GM21825 (cell line): ENCODE data around the gene XYLT2.
"Not testable (repeated sequence)": the region's sequence is repeated elsewhere in the genome, so short reads cannot be mapped to it uniquely, and the experiment has no call there.

Source experiments
- ATAC-seq: cut with Tn5 transposase; IDR thresholded peaks from one replicate; pipeline ENCODE4 v1.9.1; 2021; ENCODE audit warnings: mild to moderate bottlenecking, moderate library complexity; ENCODE audit not compliant: unreplicated experiment

Gene XYLT2

DNA sequence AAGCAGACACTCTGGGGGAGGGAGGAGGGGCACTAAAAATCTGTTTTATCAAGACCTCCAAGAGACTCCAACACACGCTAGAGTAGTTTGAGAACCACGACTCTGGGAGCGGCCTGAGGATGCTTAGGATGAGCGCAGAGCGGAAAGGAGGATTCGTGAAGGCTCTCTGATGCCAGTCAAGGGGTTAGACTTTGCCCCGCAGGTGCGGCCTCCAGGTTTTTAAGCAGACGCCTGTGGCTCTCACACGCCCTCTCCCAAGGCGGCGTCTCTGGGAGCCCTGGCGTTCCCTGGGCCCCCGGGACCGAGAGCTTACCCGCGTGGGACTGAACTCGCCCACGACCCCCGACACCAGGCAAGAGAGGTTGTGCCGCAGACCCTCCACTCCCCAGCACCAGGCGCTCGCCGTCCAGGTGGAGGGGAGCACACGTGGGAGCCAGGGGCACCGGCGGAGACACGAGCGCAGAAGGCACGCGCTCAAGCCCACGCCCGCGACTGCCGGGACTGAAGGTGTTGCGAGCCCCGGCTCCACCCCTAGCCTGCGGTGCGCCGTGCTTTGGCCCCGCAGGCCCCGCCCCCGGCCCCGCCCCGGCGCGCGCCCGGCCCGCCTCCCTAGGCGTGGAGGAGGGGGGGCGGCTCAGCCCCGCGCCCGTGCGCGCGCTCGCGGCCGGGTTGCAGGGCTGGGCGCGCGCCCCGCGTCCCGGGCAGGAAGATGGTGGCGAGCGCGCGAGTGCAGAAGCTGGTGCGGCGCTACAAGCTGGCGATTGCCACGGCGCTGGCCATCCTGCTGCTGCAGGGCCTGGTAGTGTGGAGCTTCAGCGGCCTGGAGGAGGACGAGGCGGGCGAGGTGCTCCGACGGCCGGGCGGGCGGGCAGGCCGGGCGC is at the start of gene XYLT2:
Gene XYLT2 (plus strand): TSS at position 695 of the 881 bp plus-strand sequence. CDS start 15 bp downstream, at position 710.
- peak; percentile 83 for ATAC-seq

DNA sequence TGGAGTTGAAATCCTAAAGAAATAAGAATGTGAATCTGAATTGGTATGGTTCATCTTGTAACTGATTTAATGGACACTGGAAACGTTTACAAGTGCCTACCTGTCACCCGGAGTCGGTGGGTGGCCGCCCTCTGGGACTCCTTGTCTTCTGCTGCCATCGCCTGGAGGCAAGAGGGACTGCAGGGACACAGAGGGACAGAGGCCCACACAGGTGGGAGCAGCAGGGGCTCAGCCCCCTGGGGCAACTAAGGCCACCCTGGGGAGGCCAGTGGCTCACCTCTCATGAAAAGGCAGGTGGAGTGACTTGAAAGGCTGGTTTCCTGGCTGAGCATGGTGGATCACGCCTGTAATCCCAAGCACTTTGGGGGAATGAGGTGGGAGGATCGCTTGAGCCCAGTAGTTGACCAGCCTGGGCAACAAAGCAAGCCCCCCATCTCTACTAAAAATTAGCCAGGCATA is 48.5 kb upstream of the XYLT2 start:
- no peak for ATAC-seq

DNA sequence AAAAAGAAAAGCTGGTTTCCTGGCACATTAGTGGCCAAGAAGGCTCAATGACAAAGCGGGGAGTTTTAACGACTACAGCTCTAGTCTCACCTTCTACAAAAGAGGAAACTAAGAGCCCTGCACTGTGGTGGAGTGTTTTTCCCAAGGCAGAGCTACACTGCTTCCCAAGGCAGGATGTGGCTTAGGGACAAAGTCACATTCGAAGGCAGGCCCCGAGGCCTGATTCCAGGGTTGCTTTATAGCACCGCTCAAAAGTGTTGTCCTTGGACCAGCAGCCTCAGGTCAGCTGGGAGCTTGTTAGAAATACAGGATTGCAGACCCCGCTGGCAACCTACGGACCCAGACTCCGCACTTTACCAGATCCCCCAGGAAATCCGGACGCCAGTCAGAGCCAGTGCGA is 47.9 kb upstream of the XYLT2 start:
- ATAC-seq, result no peak

DNA sequence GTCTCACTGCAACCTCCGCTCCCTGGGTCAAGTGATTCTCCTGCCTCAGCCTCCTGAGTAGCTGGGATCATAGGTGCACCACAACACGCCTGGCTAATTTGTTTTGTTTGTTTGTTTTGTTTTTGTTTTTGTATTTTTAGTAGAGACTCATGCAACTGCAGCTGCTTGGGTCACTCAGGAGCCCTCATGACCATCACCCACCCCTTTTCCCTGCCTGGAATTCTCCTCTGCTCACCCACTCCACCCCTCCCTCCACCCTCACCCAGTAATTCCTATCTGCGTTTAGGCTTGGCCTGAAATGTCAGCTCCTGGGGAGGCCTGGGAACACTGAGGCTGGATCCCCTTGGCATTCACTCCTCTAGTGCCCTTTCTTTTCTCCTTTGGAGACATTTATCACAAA is 46.1 kb upstream of the XYLT2 start:
- ATAC-seq, result no peak

DNA sequence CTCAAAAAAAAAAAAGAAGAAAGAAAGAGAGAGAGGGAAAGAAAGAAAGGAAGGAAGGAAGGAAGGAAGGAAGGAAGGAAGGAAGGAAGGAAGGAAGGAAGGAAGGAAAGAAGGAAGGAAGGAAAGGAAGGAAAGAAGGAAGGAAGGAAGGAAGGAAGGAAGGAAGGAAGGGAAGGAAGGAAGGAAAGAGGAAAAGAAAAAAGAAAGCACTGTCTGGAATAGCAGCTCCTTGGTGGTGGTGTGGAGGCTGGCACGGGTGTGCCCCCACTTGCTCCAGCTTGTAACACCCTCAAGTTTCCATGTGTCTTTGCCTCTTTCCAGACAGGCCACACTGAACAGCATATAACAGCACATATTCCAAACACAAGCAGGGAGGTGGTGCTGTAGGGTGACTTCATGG is 45.1 kb upstream of the XYLT2 start:
- ATAC-seq, result not testable (repeated sequence)

DNA sequence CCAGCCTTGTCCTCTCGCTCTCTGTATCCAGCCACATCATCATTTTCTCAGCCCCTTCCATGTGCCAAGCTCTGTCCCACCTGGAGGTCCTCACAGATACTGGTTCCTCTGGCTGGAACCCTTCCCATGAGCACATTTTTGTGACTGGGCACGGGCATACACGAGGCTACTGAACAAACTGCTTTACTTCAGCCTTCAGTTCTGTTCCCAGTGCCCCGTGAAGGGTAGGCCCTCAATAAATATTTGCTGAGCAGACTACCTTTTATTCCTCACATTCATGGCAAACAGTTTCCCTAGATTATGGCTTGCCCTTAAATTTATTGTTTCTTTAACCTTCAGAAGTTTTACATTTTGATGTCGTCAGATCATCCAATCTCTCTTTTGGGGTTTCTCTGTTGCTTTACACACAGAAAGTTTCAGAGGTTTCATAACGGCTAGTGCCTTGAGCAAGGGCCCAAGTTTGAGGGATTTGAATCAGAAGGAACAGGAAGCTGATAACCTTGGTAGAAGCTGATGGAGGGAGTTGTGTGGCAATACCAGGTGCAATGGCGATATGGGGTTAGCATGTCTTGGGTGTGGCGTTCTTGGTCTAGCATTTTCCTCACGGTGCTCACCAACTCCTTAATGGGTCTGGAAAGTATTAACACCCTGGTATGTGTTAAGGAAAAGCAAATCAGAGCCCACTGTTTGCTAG is 43.9 kb upstream of the XYLT2 start:
- no peak for ATAC-seq

DNA sequence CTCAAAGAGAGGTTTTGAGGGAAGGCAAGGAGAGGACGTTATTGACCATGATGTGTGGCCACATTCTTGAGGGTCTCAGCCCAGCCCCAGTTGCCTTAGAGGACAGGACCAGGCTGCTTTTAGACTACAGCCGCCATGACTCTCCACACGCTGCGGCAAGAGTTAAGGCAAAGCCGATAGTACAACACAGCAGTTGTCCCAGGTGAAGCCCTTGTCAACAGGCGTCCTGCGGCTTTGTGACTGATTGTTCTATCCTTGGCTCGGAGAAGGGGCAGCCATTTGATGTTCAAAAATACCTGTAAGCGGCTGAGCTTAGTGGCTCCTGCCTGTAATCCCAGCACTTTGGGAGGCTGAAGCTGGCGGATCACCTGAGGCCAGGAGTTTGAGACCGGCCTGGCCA is 42.9 kb upstream of the XYLT2 start:
- ATAC-seq, result no peak

DNA sequence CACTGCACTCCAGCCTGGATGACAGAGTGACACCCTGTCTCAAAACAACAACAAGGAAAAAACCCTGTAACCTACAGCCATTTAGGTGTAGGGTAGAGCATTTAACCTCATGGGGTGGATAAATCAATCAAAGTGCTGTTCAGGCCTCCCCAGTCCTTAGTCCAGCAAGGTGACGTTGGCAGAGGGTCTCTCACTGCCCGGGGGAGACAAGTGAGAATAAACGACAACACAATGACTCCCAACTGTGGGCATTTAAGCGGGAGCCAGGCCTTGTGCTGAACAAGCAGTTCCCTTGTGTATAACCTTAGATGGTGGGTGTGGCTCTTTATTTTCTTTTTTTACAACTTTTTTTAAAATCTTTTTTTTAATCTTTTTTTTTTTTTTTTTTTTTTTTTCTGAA is 42.3 kb upstream of the XYLT2 start:
- no peak for ATAC-seq

DNA sequence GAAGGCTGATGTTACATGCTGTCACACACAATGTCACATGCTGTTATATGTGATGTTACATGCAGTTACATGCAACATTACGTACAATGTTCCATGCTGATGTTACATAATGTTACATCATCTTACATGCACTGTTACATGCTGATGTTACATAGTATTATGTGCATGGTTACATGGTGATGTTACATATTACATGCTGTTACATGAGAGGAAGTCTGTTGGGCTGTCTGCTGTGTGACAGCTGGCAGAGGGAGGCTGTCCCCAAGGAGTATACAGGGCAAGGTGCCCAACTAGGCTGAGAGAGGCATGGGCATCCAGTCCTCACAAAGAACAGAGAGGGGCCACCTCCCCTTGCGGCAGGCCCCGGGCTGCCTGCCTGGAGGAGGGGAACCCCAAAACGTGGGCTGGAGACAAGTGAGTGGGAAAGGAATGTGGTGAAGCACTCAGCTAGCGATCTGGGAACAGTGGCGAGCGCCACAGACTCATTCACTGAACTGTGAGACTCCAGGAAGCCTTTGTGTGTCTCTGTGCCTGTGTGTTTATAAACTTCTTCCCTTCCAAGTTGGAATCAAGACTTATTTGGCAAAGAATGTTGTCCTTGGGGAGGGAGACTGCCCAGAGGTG is 41.0 kb upstream of the XYLT2 start:
- no peak for ATAC-seq

DNA sequence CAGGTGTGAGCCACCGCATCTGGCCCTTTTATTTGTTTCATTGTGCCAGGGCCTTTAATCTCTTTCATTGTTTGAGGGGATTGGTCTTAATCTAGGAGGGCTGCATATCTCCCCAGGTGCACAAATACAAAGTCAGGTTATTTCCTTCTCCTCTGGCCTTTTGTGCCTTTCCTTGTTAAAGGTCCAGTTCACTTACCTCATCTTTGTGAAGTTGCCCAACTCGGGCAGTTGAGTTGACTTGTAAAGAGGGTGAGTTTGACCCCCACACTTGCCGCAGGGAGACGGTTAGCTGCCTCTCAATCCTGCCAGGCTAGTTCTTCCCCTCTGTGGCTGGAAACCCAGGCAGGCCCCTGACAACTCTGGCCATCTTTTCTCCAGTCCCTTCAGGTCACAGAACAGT is 38.3 kb upstream of the XYLT2 start:
- no peak for ATAC-seq

DNA sequence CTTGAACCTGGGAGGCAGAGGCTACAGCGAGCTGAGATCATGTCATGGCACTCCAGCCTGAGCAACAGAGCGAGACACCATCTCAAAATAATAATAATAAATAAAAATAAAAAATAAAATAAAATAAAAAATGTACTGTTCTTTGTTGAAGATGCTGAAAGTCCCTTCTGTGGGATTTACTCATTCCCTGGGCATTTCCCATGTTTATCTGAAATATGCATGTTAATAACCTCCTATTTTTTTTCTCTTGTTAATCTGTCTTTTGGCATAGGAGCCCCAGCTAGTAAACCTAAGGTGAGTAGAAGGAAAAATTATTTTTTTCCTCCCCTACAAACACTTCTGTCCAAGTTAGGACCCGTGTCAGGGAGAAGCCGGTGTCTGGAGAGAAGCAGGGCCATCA is 37.3 kb upstream of the XYLT2 start:
- ATAC-seq, result no peak

DNA sequence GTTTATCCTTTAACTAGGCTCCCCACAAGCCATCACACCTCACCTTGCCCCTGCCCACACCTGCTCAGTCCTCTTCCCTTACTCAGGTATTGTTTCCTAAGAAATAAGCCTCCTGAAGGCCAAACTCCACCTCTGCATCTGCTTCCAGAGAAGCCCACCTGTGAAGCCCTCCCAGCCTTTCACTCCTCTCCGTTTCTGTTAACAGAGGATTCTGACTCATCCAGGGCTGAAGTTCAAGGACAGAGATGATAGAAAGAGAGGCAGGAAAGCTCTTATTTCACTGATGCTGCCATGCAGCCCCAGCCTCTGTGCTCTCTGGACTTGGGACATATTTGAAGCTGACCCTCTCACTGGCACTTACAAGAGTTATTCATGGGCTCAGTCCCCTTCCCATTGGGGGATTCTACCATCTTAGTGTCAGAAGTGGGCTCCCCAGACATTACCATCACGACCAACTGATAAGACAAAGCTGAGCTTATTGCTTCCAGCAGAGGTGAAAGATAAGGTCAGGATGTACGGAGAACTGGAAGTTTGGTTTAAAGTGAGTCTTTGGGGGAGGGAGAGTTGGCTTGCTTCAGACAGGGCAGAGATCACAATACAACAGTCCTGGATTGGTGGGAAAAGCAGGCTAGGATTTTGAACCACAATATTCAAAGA is 35.3 kb upstream of the XYLT2 start:
- no peak for ATAC-seq

DNA sequence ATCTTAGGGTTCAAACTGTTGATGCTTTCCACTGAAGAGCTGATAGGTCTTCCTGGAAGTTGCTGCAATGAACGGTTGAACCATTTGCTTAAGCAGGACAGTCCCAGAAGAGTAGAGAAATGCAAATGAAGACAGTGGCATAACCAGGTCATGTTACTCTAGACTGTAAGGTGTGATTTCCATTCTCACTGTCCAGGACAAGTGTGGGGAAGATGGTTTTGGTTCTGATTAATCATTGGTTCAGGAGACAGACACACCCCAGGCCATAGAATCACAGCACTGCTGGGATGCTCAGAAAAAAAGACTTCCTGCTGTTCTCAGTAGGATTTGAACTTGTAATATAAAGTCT is 34.8 kb upstream of the XYLT2 start:
- ATAC-seq, result no peak

DNA sequence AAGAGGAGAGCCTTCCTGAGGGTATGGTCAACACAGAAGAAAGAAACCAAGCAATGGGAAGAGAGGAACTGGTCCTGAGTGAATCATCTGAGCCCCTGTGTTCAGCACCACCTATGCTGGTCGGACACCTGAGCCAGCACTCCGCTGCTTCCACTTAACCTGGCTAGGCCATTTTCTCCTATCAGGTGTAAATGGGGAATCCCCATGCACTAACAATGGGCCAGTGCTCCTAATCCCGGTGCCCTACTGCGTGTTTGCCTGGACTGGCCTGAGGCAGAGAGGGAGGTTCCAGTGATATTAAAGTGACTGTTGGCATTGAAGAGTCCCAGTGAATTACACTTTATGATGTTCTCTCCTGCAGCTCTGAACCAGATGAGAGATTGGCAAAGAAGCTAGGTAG is 34.4 kb upstream of the XYLT2 start:
- ATAC-seq, result no peak

DNA sequence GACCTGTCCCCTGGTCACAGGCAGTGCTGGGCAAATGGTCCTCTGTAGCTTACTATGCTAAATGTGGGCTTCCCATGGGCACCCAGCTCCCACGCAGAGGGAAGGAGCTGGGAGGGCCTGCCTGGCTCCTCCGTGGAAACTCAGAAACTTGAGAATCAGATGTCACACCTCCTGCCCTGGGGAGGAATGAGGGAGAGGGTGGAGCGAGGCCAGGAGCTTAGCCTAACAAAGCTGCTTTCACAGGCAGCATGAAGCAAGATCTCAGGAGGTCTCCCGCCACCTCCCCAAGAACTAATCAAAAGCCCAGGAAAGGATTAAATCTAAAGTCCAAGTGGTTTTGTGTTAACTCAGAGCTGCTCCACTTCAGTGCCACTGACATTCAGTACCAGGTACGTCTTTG is 33.6 kb upstream of the XYLT2 start:
- no peak for ATAC-seq

DNA sequence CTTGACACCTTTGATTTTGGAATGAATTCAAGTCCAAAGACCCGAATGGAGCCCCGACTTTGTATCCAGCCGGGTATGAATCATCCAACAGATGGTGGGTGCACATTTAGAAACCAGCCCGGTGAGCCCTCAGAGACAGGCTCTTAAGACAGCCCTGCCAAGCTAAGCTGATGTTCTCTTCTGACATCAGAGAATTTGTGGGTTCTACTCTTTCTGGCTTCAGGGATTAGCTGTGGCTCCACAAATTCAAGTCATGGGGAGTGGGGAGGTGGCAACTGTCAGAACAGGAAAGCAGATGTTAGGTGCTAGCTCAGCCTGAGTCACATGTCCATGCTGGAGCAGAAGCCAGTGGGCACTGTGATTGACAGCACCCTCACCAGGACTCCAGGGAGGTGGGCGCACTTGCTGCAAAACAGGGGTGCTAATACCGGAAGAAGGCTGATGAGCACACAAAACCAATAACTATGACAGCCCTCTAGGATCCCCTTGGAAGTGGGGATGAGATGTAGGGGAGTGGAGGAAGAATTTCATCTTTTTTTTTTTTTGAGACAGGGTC is 31.4 kb upstream of the XYLT2 start:
- ATAC-seq, result no peak

DNA sequence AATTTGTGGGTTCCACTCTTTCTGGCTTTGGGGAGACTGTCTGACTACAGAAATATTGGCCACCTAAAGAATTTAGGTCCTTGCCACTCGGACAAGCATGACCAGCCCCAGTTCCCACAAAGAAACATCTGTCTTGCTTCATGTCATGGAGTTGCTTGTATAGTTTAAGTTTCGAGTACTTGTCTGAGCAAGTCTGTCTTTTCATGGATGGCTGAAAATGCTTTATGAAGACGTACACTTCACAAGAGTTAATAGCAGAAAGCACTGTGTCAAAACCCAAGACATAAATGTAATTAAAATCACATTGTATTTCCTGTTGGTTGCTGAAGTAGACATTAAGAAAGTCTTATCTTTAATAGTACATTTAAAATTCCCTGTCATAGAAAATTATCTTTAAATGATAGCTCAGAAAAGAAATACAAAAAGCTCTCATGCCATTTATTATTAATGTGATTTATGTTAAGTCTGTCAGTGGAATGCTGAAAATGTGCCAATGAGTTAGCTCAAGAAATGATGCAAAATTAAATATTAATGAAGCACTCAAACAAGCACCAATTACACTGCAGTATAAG is 29.8 kb upstream of the XYLT2 start:
- ATAC-seq, result no peak

DNA sequence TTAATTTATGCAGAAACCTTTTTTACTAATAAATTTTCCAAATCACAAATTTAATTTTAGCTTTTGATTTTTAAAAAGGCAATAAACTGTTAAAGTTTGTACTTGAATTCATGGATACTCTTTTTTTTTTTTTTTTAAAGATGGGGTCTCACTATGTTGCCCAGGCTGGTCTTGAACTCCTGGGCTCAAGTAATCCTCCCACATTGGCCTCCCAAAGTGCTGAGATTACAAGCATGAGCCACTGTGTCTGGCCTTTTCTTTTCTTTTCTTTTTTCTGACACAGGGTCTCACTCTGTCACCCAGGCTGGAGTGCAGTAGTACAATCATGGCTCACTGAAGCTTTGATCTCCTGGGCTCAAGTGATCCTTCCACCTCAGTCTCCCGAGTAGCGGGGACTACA is 29.3 kb upstream of the XYLT2 start:
- not testable (repeated sequence) for ATAC-seq

DNA sequence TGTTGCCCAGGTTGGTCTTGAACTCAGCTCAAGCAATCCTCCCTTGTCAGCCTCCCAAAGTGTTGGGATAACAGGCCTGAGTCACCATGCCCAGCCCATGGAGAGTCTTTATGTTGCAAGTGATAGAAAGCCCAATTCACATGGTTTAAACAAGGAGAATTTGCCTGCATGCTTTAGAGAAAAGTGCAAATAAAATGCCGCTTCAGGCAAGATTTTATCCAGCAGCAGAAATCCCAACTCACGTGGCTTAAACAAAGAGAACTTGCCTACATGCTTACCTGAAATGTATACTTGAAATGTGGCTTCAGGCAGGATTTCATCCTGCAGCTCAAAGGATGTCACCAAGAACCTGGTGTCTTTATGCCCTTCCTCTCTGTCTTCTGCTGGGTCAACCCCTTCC is 28.8 kb upstream of the XYLT2 start:
- no peak for ATAC-seq

DNA sequence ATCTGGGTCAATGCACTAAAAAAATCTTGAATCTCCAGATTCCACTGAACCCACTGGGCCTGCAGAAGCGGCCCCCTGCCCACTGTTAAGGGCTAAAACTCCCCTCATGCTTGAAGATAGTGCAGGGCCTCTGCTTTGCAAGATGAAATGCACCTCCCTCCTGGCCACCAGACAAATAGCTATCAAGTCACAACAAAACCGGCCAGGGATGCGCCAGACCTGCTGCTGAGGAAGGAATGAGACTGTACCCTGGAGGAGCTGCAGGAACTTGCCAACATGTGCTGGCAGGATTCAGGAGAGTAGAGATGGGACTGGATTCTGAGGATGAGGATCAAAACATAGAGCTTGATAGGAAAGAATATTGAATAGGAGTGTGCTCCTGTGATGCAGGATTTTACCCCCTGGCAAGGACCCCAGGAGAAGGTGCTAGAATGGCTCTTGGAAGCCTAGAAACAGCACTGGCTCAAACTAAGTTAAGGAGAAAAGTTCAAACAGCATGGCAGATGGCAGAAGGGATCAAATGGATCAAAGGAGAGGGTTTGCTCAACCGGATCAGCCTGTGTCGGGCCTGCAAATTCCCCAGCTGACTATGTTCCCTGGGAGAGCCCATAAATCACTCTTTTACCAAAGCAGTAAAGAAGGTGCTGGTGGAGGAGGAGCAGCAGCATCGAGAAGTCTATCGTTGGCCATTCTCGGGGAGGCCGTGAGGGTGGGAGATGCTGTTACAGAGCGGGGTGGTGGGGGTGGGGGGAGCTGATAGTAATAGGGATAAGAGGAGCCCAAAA is 27.2 kb upstream of the XYLT2 start:
- no peak for ATAC-seq
